ENCODE data around the gene PTGES. TPM values are rescaled to one million over a fixed set of nuclear protein-coding genes. Genes with fewer than 3 reads are reported as not detected.
"Not testable (repeated sequence)": the region's sequence is repeated elsewhere in the genome, so short reads cannot be mapped to it uniquely, and the experiment has no call there.

Gene PTGES
- total RNA-seq, 2 experiments from 2014 or later = not detected

GRCh38 chr9:129750013-129750638 is 2.7 kb downstream of the PTGES start:
- Mint-ChIP-seq H3K9me3 (no peaks in the 10 kb centered on the region), H3K4me3 (no peak overlapping the region), H3K27ac (no peak overlapping the region), H3K27me3 (peaks cover 3% of the 10 kb centered on the region), H3K36me3 (ENCODE audit: low read depth) (no peaks in the 10 kb centered on the region), H3K4me1 (peaks cover 12% of the 10 kb centered on the region)
- DNase-seq = no peak
- ChIA-PET POLR2A (no interaction called here), CTCF (interaction anchor here (1.0 kb wide), 1 partner anchor 13 kb away, joined by 3 read pairs; no protein-coding TSS in a partner anchor)

GRCh38 chr9:129749575-129749974 is 3.3 kb downstream of the PTGES start:
- no peaks in the 10 kb centered on the region for H3K9me3 Mint-ChIP-seq
- ChIA-PET POLR2A (interaction anchor here (0.7 kb wide), 1 partner anchor 1065 kb away, joined by 3 read pairs; no protein-coding TSS in a partner anchor), CTCF (interaction anchor here (1.0 to 1.4 kb wide), 2 partner anchors 12 kb away, joined by 3 read pairs; no protein-coding TSS in a partner anchor)
- H3K4me1 Mint-ChIP-seq = peaks cover 12% of the 10 kb centered on the region
- DNase-seq = no peak
- H3K4me3 Mint-ChIP-seq = no peak overlapping the region
- H3K36me3 Mint-ChIP-seq (ENCODE audit: low read depth) = no peaks in the 10 kb centered on the region
- H3K27ac Mint-ChIP-seq = no peak overlapping the region
- H3K27me3 Mint-ChIP-seq = peaks cover 3% of the 10 kb centered on the region

- H3K4me3 Mint-ChIP-seq, H3K27ac Mint-ChIP-seq: not testable (repeated sequence)
- POLR2A ChIA-PET = interaction anchor here (0.7 kb wide), 1 partner anchor 1066 kb away, joined by 3 read pairs; no protein-coding TSS in a partner anchor
Measured at GRCh38 chr9:129749052-129749451, 3.8 kb downstream of the PTGES start.

GRCh38 chr9:129748249-129748648 is 4.6 kb downstream of the PTGES start:
- no peak for DNase-seq
- H3K27ac Mint-ChIP-seq = no peak overlapping the region
- no peaks in the 10 kb centered on the region for H3K36me3 Mint-ChIP-seq (ENCODE audit: low read depth)
- CTCF ChIA-PET = interaction anchor here (0.8 to 1.4 kb wide), 2 partner anchors 10 to 13 kb away, joined by 3 to 4 read pairs; no protein-coding TSS in a partner anchor
- no peaks in the 10 kb centered on the region for H3K27me3 Mint-ChIP-seq
- H3K4me3 Mint-ChIP-seq = no peak overlapping the region
- POLR2A ChIA-PET = no interaction called here
- H3K4me1 Mint-ChIP-seq = peaks cover 9% of the 10 kb centered on the region
- no peaks in the 10 kb centered on the region for H3K9me3 Mint-ChIP-seq

More at GRCh38 chr9:129749052-129749451, 3.8 kb downstream of the PTGES start:
- not testable (repeated sequence) for H3K36me3 Mint-ChIP-seq (ENCODE audit: low read depth); H3K9me3 Mint-ChIP-seq; H3K27me3 Mint-ChIP-seq; DNase-seq
- H3K4me1 Mint-ChIP-seq = peaks cover 12% of the 10 kb centered on the region
- CTCF ChIA-PET = interaction anchor here (0.8 to 1.4 kb wide), 3 partner anchors 11 to 12 kb away, joined by 3 to 4 read pairs (median 3); no protein-coding TSS in a partner anchor

GRCh38 chr9:129746092-129746777 is 6.6 kb downstream of the PTGES start:
- DNase-seq = no peak
- Mint-ChIP-seq H3K4me3 (no peak overlapping the region), H3K9me3 (no peaks in the 10 kb centered on the region), H3K36me3 (ENCODE audit: low read depth) (no peaks in the 10 kb centered on the region), H3K27me3 (peaks cover 2% of the 10 kb centered on the region), H3K27ac (peak overlapping the region; percentile 33), H3K4me1 (no peaks in the 10 kb centered on the region)
- ChIA-PET POLR2A (no interaction called here), CTCF (interaction anchor here (0.7 to 1.5 kb wide), 3 partner anchors 8 to 297 kb away, joined by 3 to 7 read pairs (median 4); partner anchors contain the start of gene FNBP1)

GRCh38 chr9:129745200-129745599 is 7.6 kb downstream of the PTGES start:
- Mint-ChIP-seq H3K27ac (no peak overlapping the region), H3K9me3 (no peaks in the 10 kb centered on the region), H3K4me1 (no peaks in the 10 kb centered on the region), H3K27me3 (peaks cover 2% of the 10 kb centered on the region), H3K36me3 (ENCODE audit: low read depth) (no peaks in the 10 kb centered on the region), H3K4me3 (no peak overlapping the region)
- no peak for DNase-seq
- ChIA-PET CTCF (interaction anchor here (0.7 kb wide), 1 partner anchor 298 kb away, joined by 4 read pairs; the partner anchor contains the start of gene FNBP1), POLR2A (no interaction called here)

GRCh38 chr9:129740666-129741464 is 12.0 kb downstream of the PTGES start:
- CTCF ChIA-PET = interaction anchor here (1.4 to 3.9 kb wide), 3 partner anchors 14 to 20 kb away, joined by 5 to 19 read pairs (median 6); no protein-coding TSS in a partner anchor
- POLR2A ChIA-PET = no interaction called here
- peaks cover 12% of the 10 kb centered on the region for H3K4me1 Mint-ChIP-seq

GRCh38 chr9:129740174-129740573 is 12.7 kb downstream of the PTGES start:
- H3K4me1 Mint-ChIP-seq = peaks cover 12% of the 10 kb centered on the region
- CTCF ChIA-PET = interaction anchor here (0.8 to 3.9 kb wide), 3 partner anchors 14 to 50 kb away, joined by 3 to 19 read pairs (median 6); no protein-coding TSS in a partner anchor
- no peak overlapping the region for H3K27ac Mint-ChIP-seq
- no peak overlapping the region for H3K4me3 Mint-ChIP-seq
- H3K9me3 Mint-ChIP-seq = no peaks in the 10 kb centered on the region
- POLR2A ChIA-PET = no interaction called here
- peaks cover 4% of the 10 kb centered on the region for H3K27me3 Mint-ChIP-seq
- DNase-seq = no peak
- H3K36me3 Mint-ChIP-seq (ENCODE audit: low read depth) = no peaks in the 10 kb centered on the region

More at GRCh38 chr9:129740666-129741464, 12.0 kb downstream of the PTGES start:
- Mint-ChIP-seq H3K27ac (no peak overlapping the region), H3K4me3 (no peak overlapping the region), H3K9me3 (no peaks in the 10 kb centered on the region), H3K27me3 (peaks cover 4% of the 10 kb centered on the region), H3K36me3 (ENCODE audit: low read depth) (no peaks in the 10 kb centered on the region)
- no peak for DNase-seq

- Mint-ChIP-seq H3K27me3 (peaks cover 4% of the 10 kb centered on the region), H3K4me3 (no peak overlapping the region), H3K27ac (no peak overlapping the region), H3K36me3 (ENCODE audit: low read depth) (no peaks in the 10 kb centered on the region), H3K4me1 (peaks cover 12% of the 10 kb centered on the region), H3K9me3 (no peaks in the 10 kb centered on the region)
- ChIA-PET CTCF (interaction anchor here (0.6 to 3.9 kb wide), 6 partner anchors 13 to 1898 kb away, joined by 3 to 45 read pairs (median 6); no protein-coding TSS in a partner anchor), POLR2A (no interaction called here)
- no peak for DNase-seq
Measured at GRCh38 chr9:129739432-129739831, 13.4 kb downstream of the PTGES start.

- ChIA-PET POLR2A (no interaction called here), CTCF (interaction anchor here (0.6 to 3.9 kb wide), 43 partner anchors 8 to 606 kb away, joined by 3 to 45 read pairs (median 4); no protein-coding TSS in a partner anchor)
- Mint-ChIP-seq H3K27ac (peak overlapping the region; percentile 84), H3K36me3 (ENCODE audit: low read depth) (no peaks in the 10 kb centered on the region), H3K9me3 (no peaks in the 10 kb centered on the region), H3K4me1 (peaks cover 12% of the 10 kb centered on the region), H3K4me3 (peak overlapping the region; percentile 60), H3K27me3 (peaks cover 2% of the 10 kb centered on the region)
- DNase-seq = peak; percentile 89
Measured at GRCh38 chr9:129737479-129738274, 15.2 kb downstream of the PTGES start.

- ChIA-PET POLR2A (no interaction called here), CTCF (interaction anchor here (0.8 to 3.6 kb wide), 4 partner anchors 10 to 55 kb away, joined by 4 to 45 read pairs (median 6); no protein-coding TSS in a partner anchor)
- Mint-ChIP-seq H3K27ac (no peak overlapping the region), H3K4me3 (no peak overlapping the region), H3K9me3 (no peaks in the 10 kb centered on the region), H3K4me1 (peaks cover 12% of the 10 kb centered on the region), H3K27me3 (peaks cover 5% of the 10 kb centered on the region), H3K36me3 (ENCODE audit: low read depth) (no peaks in the 10 kb centered on the region)
- no peak for DNase-seq
Measured at GRCh38 chr9:129736334-129736733, 16.5 kb downstream of the PTGES start.

- peaks cover 8% of the 10 kb centered on the region for H3K27me3 Mint-ChIP-seq
- no peaks in the 10 kb centered on the region for H3K36me3 Mint-ChIP-seq (ENCODE audit: low read depth)
- peaks cover 12% of the 10 kb centered on the region for H3K4me1 Mint-ChIP-seq
- ChIA-PET POLR2A (no interaction called here), CTCF (interaction anchor here (1.2 kb wide), 1 partner anchor 9 kb away, joined by 6 read pairs; no protein-coding TSS in a partner anchor)
- no peak for DNase-seq
- no peak overlapping the region for H3K4me3 Mint-ChIP-seq
- no peaks in the 10 kb centered on the region for H3K9me3 Mint-ChIP-seq
- no peak overlapping the region for H3K27ac Mint-ChIP-seq
Measured at GRCh38 chr9:129735546-129735945, 17.3 kb downstream of the PTGES start.
